ENCODE measurements around the gene CLDN5.

- TF ChIP-seq EZH2 (IDR thresholded peaks at IDR 0.05; ENCODE audit: low read length, missing control alignments): no peak
- TF ChIP-seq CTCF (conservative IDR thresholded peaks at IDR 0.05 in 1 of 2, IDR thresholded peaks at IDR 0.05 in 1 of 2; ENCODE audit: low read depth in 1 of 2, low read length in 2 of 2): no peak
Measured at GRCh38 chr22:19478045-19478900, 45.9 kb downstream of the CLDN5 start.

Measured in fibroblast of lung (primary cell).